Measurements from ENCODE around the gene LY6G5C. TPM values are rescaled to one million over a fixed set of nuclear protein-coding genes. Genes with fewer than 3 reads are reported as not detected.

The LY6G5C gene
- total and polyA plus RNA-seq, 9 of the 15 experiments (the other 6 are each of a cell fraction or from before 2014, with no cell fraction given) = 0.10 to 0.67 (median 0.46) TPM; not detected in 4

DNA sequence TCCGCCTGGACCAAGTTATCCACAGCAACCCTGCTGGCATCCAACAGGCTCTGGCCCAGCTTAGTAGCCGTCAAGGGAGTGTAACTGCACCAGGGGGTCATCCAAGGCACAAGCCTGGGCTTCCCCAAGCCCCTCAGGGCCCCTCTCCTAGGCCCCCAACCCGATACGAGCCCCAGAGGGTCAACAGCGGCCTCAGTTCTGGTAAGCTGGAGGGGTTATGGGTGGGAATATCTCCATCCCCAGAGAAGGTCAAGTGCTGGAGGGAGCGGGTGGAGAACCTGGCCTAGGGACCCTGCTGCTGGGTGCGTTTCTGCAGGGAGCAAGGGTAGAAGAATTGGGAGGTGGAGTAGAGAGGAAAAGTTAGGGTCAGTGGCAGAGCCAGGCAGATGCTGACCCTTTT lies 47.4 kb downstream of the LY6G5C start (continued):
- no peak for TF ChIP-seq ZNF398 (CRISPR knock-in tag; IDR thresholded peaks at IDR 0.05)
- TF ChIP-seq BRD9 (IDR thresholded peaks at IDR 0.05; ENCODE audit: low read depth, partially characterized antibody) = no peak
- TF ChIP-seq CBX5 (IDR thresholded peaks at IDR 0.05; ENCODE audit: borderline replicate concordance, low read depth) = no peak
- TF ChIP-seq RERE (CRISPR knock-in tag; IDR thresholded peaks at IDR 0.05; ENCODE audit: borderline replicate concordance) = no peak
- TF ChIP-seq, protein P1, sequence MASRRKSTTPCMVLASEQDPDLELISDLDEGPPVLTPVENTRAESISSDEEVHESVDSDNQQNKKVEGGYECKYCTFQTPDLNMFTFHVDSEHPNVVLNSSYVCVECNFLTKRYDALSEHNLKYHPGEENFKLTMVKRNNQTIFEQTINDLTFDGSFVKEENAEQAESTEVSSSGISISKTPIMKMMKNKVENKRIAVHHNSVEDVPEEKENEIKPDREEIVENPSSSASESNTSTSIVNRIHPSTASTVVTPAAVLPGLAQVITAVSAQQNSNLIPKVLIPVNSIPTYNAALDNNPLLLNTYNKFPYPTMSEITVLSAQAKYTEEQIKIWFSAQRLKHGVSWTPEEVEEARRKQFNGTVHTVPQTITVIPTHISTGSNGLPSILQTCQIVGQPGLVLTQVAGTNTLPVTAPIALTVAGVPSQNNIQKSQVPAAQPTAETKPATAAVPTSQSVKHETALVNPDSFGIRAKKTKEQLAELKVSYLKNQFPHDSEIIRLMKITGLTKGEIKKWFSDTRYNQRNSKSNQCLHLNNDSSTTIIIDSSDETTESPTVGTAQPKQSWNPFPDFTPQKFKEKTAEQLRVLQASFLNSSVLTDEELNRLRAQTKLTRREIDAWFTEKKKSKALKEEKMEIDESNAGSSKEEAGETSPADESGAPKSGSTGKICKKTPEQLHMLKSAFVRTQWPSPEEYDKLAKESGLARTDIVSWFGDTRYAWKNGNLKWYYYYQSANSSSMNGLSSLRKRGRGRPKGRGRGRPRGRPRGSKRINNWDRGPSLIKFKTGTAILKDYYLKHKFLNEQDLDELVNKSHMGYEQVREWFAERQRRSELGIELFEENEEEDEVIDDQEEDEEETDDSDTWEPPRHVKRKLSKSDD (conservative IDR thresholded peaks at IDR 0.05; ENCODE audit: low read length) = no peak
